Type B pancreatic cell (in vitro differentiated cells): ENCODE results near the gene XPO6. TPM values are rescaled to one million over a fixed set of nuclear protein-coding genes. Genes with fewer than 3 reads are reported as not detected.

ENCODE experiments used
- DNase-seq: peaks from one replicate; pipeline ENCODE4 v3.0.0; 2021; ENCODE audit warnings: mixed read lengths; ENCODE audit not compliant: unreplicated experiment; ENCODE audit errors: extremely low spot score
- H3K27ac Mint-ChIP-seq: 2 replicates; pipeline ENCODE4 v1.8.0; 2021; ENCODE audit warnings: mild to moderate bottlenecking, mixed read lengths
- H3K27me3 Mint-ChIP-seq: 2 replicates; pipeline ENCODE4 v1.8.0; 2021; ENCODE audit warnings: mixed read lengths
- H3K36me3 Mint-ChIP-seq: 2 replicates; pipeline ENCODE4 v1.8.0; 2021; ENCODE audit warnings: mixed read lengths
- H3K4me1 Mint-ChIP-seq: one replicate; pipeline ENCODE4 v1.8.0; 2021; ENCODE audit warnings: mixed read lengths; ENCODE audit not compliant: unreplicated experiment
- H3K4me3 Mint-ChIP-seq: 2 replicates; pipeline ENCODE4 v1.8.0; 2021; ENCODE audit warnings: mild to moderate bottlenecking, mixed read lengths
- H3K9me3 Mint-ChIP-seq: 2 replicates; pipeline ENCODE4 v1.8.0; 2021; ENCODE audit warnings: mixed read lengths
- CTCF ChIP-seq: fragments of 200-600 bp; sonication (generic); conservative IDR thresholded peaks from 2 replicates; pipeline ENCODE4 v1.5.0; 2021; ENCODE audit warnings: antibody characterized with exemption, mild to moderate bottlenecking
- total RNA-seq: library from RNA; stranded (reverse); gene quantifications from 2 replicates; pipeline ENCODE4 v1.2.1, GENCODE V29; 2021; ENCODE audit warnings: low replicate concordance

The XPO6 gene
- total RNA-seq, 1 donor from 2014 or later: 111 TPM

DNA sequence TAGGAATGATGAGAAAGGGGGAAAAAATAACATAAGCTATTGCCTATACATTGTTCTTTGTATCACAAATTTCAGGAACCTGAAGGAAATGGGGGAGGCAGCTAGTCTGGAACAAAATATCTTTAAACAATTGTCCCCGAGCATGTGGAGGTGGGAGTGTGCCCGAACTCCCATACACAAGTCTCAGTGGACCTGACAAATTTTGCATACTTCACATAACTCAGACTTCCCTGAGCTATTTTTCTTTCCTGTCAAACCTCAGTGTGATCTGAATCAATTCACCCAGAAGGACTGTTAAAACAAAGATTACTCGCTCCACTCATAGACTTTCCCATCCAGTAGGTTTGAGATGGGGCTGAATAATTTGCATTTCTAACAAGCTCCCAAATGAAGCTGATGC lies 1.6 kb upstream of the XPO6 start:
- peaks cover 4% of the 10 kb centered on the region for H3K9me3 Mint-ChIP-seq
- no peak for DNase-seq
- no peaks in the 10 kb centered on the region for H3K27me3 Mint-ChIP-seq
- peak overlapping the region; percentile 68 for H3K4me3 Mint-ChIP-seq
- H3K4me1 Mint-ChIP-seq: peaks cover 17% of the 10 kb centered on the region
- peaks cover 10% of the 10 kb centered on the region for H3K36me3 Mint-ChIP-seq
- H3K27ac Mint-ChIP-seq: no peak overlapping the region
- TF ChIP-seq CTCF: no peak

DNA sequence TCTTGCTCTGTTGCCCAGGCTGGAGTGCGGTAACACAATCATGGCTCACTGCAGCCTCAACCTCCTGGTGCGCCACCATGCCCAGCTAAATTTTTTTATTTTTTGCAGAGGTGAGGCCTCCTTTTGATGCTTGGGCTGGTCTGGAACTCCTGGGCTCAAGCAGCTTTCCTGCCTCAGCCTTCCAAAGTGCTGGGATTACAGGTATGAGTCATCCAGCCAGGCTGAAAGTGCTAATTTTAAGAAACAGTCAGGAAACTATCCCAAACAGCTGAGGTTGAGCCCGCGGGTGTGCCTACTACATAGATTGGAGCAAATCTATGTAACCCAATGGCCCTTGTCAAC lies 738 bp upstream of the XPO6 start:
- no peaks in the 10 kb centered on the region for H3K27me3 Mint-ChIP-seq
- TF ChIP-seq CTCF: no peak
- peak overlapping the region; percentile 88 for H3K27ac Mint-ChIP-seq
- no peak for DNase-seq
- H3K4me3 Mint-ChIP-seq: peak overlapping the region; percentile 98
- peaks cover 4% of the 10 kb centered on the region for H3K9me3 Mint-ChIP-seq
- peaks cover 18% of the 10 kb centered on the region for H3K4me1 Mint-ChIP-seq
- H3K36me3 Mint-ChIP-seq: peaks cover 11% of the 10 kb centered on the region

DNA sequence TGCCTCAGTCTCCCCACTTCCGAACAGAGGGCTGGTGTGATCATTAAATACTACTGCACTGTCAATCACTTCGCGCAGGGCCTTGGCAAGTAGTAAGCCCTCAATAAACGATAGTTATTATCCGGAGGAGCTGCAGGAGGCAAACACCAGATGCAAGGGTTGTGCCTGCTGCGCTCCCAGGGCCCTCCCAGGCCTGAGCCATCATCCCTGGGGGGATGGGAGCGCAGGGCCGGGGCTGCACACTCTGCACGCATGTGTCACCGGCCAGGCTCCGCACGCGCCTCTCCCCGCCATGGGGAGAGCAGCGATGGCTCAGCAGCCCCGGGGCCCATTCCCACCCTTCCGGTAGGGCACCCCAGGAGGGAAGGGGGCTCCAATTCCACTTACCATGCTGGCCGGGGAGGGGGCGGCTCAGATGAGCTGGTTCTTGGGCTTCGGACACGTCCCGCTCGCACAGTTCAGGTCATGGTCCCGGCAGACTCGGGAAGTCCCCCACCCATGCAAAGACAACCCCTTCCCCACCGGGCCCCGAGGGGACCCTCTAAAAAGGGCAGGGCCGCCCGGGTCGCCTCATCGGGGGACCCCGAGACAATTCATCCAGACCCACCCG lies 681 bp downstream of the XPO6 start:
- peaks cover 19% of the 10 kb centered on the region for H3K4me1 Mint-ChIP-seq
- no peaks in the 10 kb centered on the region for H3K27me3 Mint-ChIP-seq
- peak overlapping the region; percentile 50 for H3K27ac Mint-ChIP-seq
- H3K36me3 Mint-ChIP-seq: peaks cover 18% of the 10 kb centered on the region
- no peak for TF ChIP-seq CTCF
- H3K4me3 Mint-ChIP-seq: peak overlapping the region; percentile 87
- peak; percentile 72 for DNase-seq
- peaks cover 4% of the 10 kb centered on the region for H3K9me3 Mint-ChIP-seq

- Mint-ChIP-seq H3K36me3 (peaks cover 18% of the 10 kb centered on the region), H3K4me1 (peaks cover 19% of the 10 kb centered on the region), H3K27ac (peak overlapping the region; percentile 50), H3K27me3 (no peaks in the 10 kb centered on the region), H3K9me3 (peaks cover 4% of the 10 kb centered on the region), H3K4me3 (peak overlapping the region; percentile 87)
- no peak for DNase-seq
- no peak for TF ChIP-seq CTCF
Measured at GRCh38 chr16:28210264-28210663, 1.5 kb downstream of the XPO6 start.

- Mint-ChIP-seq H3K9me3 (peaks cover 4% of the 10 kb centered on the region), H3K27ac (peak overlapping the region; percentile 34), H3K4me1 (peaks cover 19% of the 10 kb centered on the region), H3K4me3 (peak overlapping the region; percentile 65), H3K36me3 (peaks cover 18% of the 10 kb centered on the region), H3K27me3 (no peaks in the 10 kb centered on the region)
- no peak for TF ChIP-seq CTCF
- no peak for DNase-seq
Measured at GRCh38 chr16:28208824-28209223, 2.9 kb downstream of the XPO6 start.

DNA sequence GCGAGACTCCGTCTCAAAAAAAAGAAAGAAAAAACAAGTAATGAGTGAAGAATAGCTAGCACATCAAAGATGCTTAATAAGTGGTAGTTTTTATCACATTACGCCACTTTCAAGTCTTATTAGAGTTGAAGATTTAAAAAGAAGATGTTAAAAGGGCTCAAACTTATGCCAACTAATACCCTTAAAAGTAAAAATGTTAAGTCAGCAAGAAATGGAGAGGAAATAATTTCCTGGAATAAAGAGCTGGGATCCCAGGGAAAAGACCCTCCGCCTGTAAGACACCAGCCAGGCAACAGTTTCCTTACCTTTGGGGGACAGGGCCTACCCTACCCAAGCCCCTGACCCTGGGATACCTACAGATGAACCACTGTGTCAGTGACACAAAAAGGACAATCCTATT lies 3.6 kb downstream of the XPO6 start:
- H3K27me3 Mint-ChIP-seq: no peaks in the 10 kb centered on the region
- no peak for TF ChIP-seq CTCF
- no peak overlapping the region for H3K27ac Mint-ChIP-seq
- H3K9me3 Mint-ChIP-seq: peaks cover 4% of the 10 kb centered on the region
- peaks cover 18% of the 10 kb centered on the region for H3K36me3 Mint-ChIP-seq
- no peak for DNase-seq
- peaks cover 19% of the 10 kb centered on the region for H3K4me1 Mint-ChIP-seq
- no peak overlapping the region for H3K4me3 Mint-ChIP-seq
